Measurements from ENCODE around the gene ALDH3B1. TPM values are rescaled to one million over a fixed set of nuclear protein-coding genes. Genes with fewer than 3 reads are reported as not detected.

Gene ALDH3B1
- polyA plus RNA-seq, 1 donor: 21.1 TPM

DNA sequence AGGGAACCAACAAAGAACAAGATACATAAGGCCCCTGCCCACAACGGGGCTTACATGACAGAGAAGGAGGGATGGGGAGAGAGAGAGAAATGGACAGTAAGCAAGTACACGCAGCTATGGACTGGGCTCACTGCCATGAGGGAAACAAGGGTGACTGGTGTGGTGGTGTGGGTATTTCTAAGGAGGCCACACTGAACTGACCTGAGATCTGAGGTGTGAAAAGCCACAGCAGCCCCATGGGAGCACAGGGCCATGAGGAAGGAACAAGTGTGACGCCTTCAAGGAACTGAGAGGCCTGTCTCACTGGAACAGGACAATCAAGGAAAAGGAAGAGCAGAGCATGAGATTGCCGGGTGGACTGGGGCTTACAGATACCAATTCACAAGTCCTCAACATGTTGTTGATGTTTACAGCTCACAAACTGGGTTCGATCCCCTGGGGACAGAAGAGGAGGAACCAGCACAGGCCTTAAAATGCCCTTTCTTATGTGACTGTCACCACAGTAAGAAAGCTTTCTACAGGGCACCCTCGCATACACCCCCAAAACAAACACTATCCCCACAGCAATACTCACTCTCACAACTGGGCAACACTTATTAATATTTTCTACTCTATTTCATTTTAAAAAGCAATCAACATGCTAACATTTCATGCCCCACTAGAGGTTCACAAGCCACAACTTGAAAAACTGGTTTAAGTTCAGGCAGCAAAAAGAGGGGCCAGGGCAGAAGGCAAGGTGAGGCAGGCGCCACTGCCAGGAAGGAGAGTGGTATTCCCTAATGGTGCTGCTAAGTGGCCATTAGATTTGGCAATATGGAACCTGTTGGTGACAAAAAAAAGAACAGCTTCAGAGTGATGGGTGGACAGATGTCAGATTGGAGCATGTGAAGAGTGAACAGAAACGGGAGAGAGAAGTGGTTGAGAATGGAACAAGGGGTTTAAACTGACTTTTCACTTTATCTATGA, 67.8 kb downstream of the ALDH3B1 start:
- H3K36me3 ChIP-seq (ENCODE audit: control insufficient read depth, insufficient read depth, low read length): peaks cover 52% of the 10 kb centered on the region
- H3K27me3 ChIP-seq (ENCODE audit: control insufficient read depth, insufficient read depth, low read length): no peaks in the 10 kb centered on the region
- no peaks in the 10 kb centered on the region for H3K4me1 ChIP-seq (ENCODE audit: control insufficient read depth, insufficient read depth, low read length)
- no peak overlapping the region for H3K4me3 ChIP-seq (ENCODE audit: low read length)
- H3K9me3 ChIP-seq (ENCODE audit: control insufficient read depth, low read depth, low read length): no peaks in the 10 kb centered on the region
- DNase-seq: no peak
- WGBS (ENCODE audit: insufficient coverage, low lambda C conversion rate): 83% methylated on average over 1 of the region's 8 CpGs
- no peak overlapping the region for H3K27ac ChIP-seq (ENCODE audit: low read length)

Other genes with a start within 250 kb of the ALDH3B1 start
- 20.1 TPM for gene UNC93B1, start 6.2 kb upstream of the ALDH3B1 start, polyA plus RNA-seq
- 83.7 TPM for gene NDUFS8, start 20.4 kb downstream of the ALDH3B1 start, polyA plus RNA-seq
- 83.1 TPM for gene TCIRG1, start 28.7 kb downstream of the ALDH3B1 start, polyA plus RNA-seq
- 129 TPM for gene CHKA, start 111.1 kb downstream of the ALDH3B1 start, polyA plus RNA-seq
- gene KMT5B, start 203.0 kb downstream of the ALDH3B1 start, polyA plus RNA-seq: 52.9 TPM

All from large intestine (tissue), 3 donors.